ENCODE measurements around the gene RSRC1. TPM values are rescaled to one million over a fixed set of nuclear protein-coding genes. Genes with fewer than 3 reads are reported as not detected.
"Not testable (repeated sequence)": the region's sequence is repeated elsewhere in the genome, so short reads cannot be mapped to it uniquely, and the experiment has no call there.

Gene RSRC1
- total RNA-seq, 1 donor from 2014 or later = 46.9 TPM

DNA sequence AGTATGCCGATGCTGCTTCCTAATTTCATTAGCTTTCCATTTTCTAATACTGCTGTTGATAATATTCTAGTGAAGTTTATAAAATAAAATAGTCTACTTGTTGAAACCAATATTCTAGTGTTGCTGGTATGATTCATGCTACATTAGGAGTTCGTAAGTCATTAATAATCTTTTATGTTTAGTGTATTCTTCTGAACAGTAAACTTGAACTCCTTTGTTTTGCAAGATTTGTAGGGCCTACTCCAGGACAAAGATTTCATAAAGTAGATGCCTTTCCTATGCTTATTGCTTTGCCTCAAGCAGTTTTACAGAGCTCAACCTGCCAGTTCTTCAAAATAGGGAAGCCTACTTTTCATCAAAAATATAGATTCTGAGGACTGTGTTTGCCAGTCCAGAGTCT lies 111.5 kb downstream of the RSRC1 start:
- no peaks in the 10 kb centered on the region for H3K27me3 Mint-ChIP-seq (ENCODE audit: low read depth)
- peaks cover 3% of the 10 kb centered on the region for H3K36me3 Mint-ChIP-seq (ENCODE audit: low read depth)
- no peak overlapping the region for H3K4me3 Mint-ChIP-seq (ENCODE audit: low read depth)
- no peak overlapping the region for H3K27ac Mint-ChIP-seq
- intact Hi-C loops (cut with micrococcal nuclease) = no loop called here
- no peaks in the 10 kb centered on the region for H3K9me3 Mint-ChIP-seq
- no peak for DNase-seq (ENCODE audit: low spot score)
- H3K4me1 Mint-ChIP-seq (ENCODE audit: low read depth) = no peaks in the 10 kb centered on the region

DNA sequence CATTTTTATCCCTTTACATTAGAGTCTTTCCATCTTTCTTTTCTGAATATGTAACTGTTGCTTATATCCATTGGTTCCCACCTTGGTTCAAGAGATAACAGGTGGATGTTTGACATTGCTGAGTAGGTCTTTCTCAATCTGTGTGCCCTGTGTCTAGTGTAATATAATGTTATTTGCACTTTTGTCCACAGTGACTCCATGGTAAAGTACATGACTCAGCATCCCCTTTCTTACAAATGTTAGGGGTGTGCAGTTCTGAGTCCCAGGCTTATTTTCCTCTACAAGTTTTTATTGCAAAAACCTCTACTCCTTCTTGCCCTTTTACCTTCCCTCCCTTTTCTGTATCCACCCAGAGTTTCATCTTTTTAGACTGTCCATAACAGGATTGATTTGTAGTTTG lies 116.5 kb downstream of the RSRC1 start:
- intact Hi-C loops (cut with micrococcal nuclease) = no loop called here
- Mint-ChIP-seq H3K4me1 (ENCODE audit: low read depth) (no peaks in the 10 kb centered on the region), H3K4me3 (ENCODE audit: low read depth) (no peak overlapping the region), H3K27me3 (ENCODE audit: low read depth) (no peaks in the 10 kb centered on the region), H3K36me3 (ENCODE audit: low read depth) (no peaks in the 10 kb centered on the region), H3K27ac (no peak overlapping the region), H3K9me3 (no peaks in the 10 kb centered on the region)
- no peak for DNase-seq (ENCODE audit: low spot score)

DNA sequence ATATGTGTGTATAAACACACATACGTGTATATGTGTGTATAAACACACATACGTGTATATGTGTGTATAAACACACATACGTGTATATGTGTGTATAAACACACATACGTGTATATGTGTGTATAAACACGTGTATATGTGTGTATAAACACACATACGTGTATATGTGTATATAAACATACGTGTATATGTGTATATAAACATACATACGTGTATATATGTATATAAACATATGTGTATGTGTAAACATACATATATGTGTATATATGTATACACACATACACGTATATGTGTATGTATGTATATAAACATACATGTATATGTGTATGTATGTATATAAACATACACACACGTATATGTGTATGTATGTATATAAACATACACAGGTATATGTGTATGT lies 119.1 kb downstream of the RSRC1 start:
- H3K27ac Mint-ChIP-seq; intact Hi-C loops (cut with micrococcal nuclease); H3K9me3 Mint-ChIP-seq; H3K4me1 Mint-ChIP-seq (ENCODE audit: low read depth); H3K4me3 Mint-ChIP-seq (ENCODE audit: low read depth); H3K36me3 Mint-ChIP-seq (ENCODE audit: low read depth); H3K27me3 Mint-ChIP-seq (ENCODE audit: low read depth); DNase-seq (ENCODE audit: low spot score): not testable (repeated sequence)

DNA sequence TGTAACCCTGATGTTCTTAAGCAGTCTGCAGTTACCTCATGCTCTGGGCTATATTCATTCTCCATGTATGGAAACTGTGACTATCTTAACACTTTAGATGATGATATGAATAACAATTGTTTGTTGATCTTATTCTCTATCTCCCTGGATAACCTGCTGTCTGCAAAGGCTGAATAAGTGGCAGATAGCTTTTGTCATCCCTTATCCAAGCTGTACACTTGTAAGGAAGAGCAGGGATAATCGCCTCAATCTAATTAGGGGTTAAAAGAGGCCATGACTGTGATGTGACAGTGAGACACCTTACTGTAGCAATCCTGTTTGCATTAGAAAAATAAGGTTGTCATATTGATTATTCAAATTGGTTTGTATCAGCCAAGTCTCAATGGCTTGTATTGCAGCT lies 123.9 kb downstream of the RSRC1 start:
- H3K27ac Mint-ChIP-seq = no peak overlapping the region
- H3K36me3 Mint-ChIP-seq (ENCODE audit: low read depth) = peaks cover 16% of the 10 kb centered on the region
- intact Hi-C loops (cut with micrococcal nuclease) = no loop called here
- no peaks in the 10 kb centered on the region for H3K27me3 Mint-ChIP-seq (ENCODE audit: low read depth)
- H3K4me1 Mint-ChIP-seq (ENCODE audit: low read depth) = no peaks in the 10 kb centered on the region
- DNase-seq (ENCODE audit: low spot score) = no peak
- H3K4me3 Mint-ChIP-seq (ENCODE audit: low read depth) = no peak overlapping the region
- peaks cover 3% of the 10 kb centered on the region for H3K9me3 Mint-ChIP-seq

DNA sequence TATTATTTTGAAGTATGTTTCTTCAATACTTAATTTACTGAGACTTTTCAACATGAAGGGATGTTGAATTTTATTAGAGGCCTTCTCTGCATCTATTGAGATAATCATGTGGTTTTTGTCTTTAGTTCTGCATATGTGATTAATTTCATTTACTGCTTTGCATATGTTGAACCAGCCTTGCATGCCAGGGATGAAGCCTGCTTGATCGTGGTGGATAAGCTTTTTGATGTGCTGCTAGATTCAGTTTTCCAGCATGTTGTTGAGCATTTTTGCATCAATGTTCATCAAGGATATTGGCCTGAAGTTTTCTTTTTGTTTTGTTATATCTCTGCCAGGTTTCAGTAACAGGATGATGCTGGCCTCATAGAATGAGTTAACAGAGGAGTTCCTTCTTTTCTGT lies 134.4 kb downstream of the RSRC1 start:
- H3K4me3 Mint-ChIP-seq (ENCODE audit: low read depth) = no peak overlapping the region
- H3K4me1 Mint-ChIP-seq (ENCODE audit: low read depth) = peaks cover 3% of the 10 kb centered on the region
- peaks cover 8% of the 10 kb centered on the region for H3K36me3 Mint-ChIP-seq (ENCODE audit: low read depth)
- H3K9me3 Mint-ChIP-seq = peaks cover 7% of the 10 kb centered on the region
- no peak for DNase-seq (ENCODE audit: low spot score)
- H3K27ac Mint-ChIP-seq = no peak overlapping the region
- no peaks in the 10 kb centered on the region for H3K27me3 Mint-ChIP-seq (ENCODE audit: low read depth)
- intact Hi-C loops (cut with micrococcal nuclease) = no loop called here

DNA sequence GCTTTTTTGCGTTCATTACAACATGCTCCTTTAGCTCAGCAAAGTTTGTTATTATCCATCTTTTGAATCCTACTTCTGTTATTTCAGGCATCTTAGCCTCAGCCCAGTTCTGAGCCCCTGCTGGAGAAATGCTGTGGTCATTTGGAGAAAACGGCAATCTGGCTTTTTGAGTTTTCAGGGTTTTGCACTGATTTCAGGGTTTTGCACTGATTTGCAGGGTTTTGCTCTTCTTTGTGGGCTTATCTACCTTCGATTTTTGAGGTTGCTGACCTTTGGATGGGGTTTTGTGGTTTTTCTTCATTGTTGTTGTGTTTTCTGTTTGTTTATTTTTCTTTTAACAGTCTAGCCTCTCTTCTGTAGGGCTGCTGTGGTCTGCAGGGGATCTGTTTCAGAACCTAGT lies 137.4 kb downstream of the RSRC1 start:
- Mint-ChIP-seq H3K9me3 (peaks cover 12% of the 10 kb centered on the region), H3K27ac (no peak overlapping the region), H3K27me3 (ENCODE audit: low read depth) (no peaks in the 10 kb centered on the region), H3K36me3 (ENCODE audit: low read depth) (peaks cover 13% of the 10 kb centered on the region), H3K4me3 (ENCODE audit: low read depth) (no peak overlapping the region), H3K4me1 (ENCODE audit: low read depth) (no peaks in the 10 kb centered on the region)
- intact Hi-C loops (cut with micrococcal nuclease) = no loop called here
- DNase-seq (ENCODE audit: low spot score) = no peak

DNA sequence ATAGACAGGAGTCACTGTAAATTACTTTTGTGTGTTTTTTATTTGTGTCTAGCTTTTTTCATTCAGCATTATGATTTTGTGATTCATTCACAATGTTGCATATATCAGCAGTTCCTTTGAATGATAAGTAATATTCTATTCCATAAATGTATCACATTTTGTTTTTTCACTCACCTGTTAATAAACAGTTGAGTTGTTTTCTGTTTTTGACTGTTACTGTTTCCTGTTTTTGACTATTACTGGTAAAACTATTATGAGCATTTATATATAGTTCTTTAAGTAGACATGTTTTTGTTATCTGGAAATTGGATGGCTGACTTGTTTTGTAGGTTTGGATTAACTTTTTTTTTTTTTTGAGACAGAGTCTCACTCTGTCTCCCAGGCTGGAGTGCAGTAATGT lies 138.4 kb downstream of the RSRC1 start:
- H3K36me3 Mint-ChIP-seq (ENCODE audit: low read depth) = peaks cover 23% of the 10 kb centered on the region
- DNase-seq (ENCODE audit: low spot score) = no peak
- no peaks in the 10 kb centered on the region for H3K4me1 Mint-ChIP-seq (ENCODE audit: low read depth)
- H3K9me3 Mint-ChIP-seq = peaks cover 19% of the 10 kb centered on the region
- H3K27me3 Mint-ChIP-seq (ENCODE audit: low read depth) = no peaks in the 10 kb centered on the region
- H3K27ac Mint-ChIP-seq = no peak overlapping the region
- intact Hi-C loops (cut with micrococcal nuclease) = no loop called here
- no peak overlapping the region for H3K4me3 Mint-ChIP-seq (ENCODE audit: low read depth)

DNA sequence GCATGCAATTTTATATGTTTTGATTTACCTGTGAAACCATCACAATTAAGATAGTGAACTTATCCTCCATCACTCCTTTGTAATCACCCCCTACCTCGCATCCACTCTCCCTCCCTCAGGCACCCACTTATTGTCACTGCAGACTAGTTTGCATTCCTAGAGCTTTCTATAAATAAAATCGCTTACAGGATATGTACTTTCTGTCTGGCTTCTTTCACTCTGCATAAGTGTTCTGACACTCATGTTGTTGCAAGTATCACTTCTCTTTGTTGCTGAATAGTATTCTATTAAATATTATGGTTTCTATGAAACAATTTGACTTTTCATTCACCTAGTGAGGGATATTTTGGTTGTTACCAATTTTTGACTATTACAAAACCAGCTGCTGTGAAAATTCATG lies 139.3 kb downstream of the RSRC1 start:
- intact Hi-C loops (cut with micrococcal nuclease) = no loop called here
- Mint-ChIP-seq H3K4me1 (ENCODE audit: low read depth) (no peaks in the 10 kb centered on the region), H3K9me3 (peaks cover 21% of the 10 kb centered on the region), H3K27me3 (ENCODE audit: low read depth) (no peaks in the 10 kb centered on the region), H3K36me3 (ENCODE audit: low read depth) (peaks cover 25% of the 10 kb centered on the region), H3K4me3 (ENCODE audit: low read depth) (no peak overlapping the region), H3K27ac (no peak overlapping the region)
- no peak for DNase-seq (ENCODE audit: low spot score)

DNA sequence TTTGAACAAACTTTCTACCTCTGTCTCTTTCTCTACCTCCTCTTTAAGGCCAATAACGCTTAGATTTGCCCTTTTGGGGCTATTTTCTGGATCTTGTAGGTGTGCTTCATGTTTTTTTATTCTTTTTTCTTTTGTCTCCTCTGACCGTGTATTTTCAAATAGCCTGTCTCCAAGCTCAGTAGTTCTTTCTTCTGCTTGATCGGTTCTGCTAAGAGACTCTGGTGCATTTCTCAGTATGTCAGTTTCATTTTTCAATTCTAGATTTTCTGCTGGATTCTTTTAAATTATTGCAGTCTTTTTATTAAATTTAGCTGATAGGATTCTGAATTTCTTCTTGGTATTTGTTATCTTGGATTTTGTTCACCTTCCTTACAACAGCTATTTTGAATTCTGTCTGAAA lies 148.7 kb downstream of the RSRC1 start:
- peaks cover 9% of the 10 kb centered on the region for H3K36me3 Mint-ChIP-seq (ENCODE audit: low read depth)
- peaks cover 26% of the 10 kb centered on the region for H3K9me3 Mint-ChIP-seq
- H3K27ac Mint-ChIP-seq = no peak overlapping the region
- DNase-seq (ENCODE audit: low spot score) = no peak
- intact Hi-C loops (cut with micrococcal nuclease) = no loop called here
- no peaks in the 10 kb centered on the region for H3K27me3 Mint-ChIP-seq (ENCODE audit: low read depth)
- H3K4me3 Mint-ChIP-seq (ENCODE audit: low read depth) = no peak overlapping the region
- no peaks in the 10 kb centered on the region for H3K4me1 Mint-ChIP-seq (ENCODE audit: low read depth)

DNA sequence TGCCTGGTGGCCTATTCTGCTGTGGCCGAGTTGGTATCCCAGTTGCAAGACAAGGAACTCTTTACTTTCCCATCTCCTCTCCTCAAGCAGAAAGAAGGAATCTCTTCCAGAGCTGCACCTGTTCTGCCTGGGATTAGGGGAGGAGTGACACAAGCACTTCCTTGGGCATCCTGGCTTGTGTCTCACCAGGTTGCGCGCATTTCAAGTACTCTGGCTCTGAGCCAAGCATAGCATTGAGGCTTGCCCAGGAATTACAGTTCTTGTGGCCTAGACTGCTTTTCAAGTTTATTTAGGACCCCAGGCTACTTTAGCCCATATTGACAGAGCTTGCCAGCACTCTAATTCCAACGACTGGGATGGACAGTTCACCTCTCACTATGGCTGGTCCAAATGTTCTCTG lies 150.5 kb downstream of the RSRC1 start:
- DNase-seq (ENCODE audit: low spot score) = no peak
- H3K36me3 Mint-ChIP-seq (ENCODE audit: low read depth) = peaks cover 7% of the 10 kb centered on the region
- no peak overlapping the region for H3K4me3 Mint-ChIP-seq (ENCODE audit: low read depth)
- no peaks in the 10 kb centered on the region for H3K4me1 Mint-ChIP-seq (ENCODE audit: low read depth)
- H3K9me3 Mint-ChIP-seq = peaks cover 32% of the 10 kb centered on the region
- no peak overlapping the region for H3K27ac Mint-ChIP-seq
- H3K27me3 Mint-ChIP-seq (ENCODE audit: low read depth) = no peaks in the 10 kb centered on the region
- intact Hi-C loops (cut with micrococcal nuclease) = no loop called here

DNA sequence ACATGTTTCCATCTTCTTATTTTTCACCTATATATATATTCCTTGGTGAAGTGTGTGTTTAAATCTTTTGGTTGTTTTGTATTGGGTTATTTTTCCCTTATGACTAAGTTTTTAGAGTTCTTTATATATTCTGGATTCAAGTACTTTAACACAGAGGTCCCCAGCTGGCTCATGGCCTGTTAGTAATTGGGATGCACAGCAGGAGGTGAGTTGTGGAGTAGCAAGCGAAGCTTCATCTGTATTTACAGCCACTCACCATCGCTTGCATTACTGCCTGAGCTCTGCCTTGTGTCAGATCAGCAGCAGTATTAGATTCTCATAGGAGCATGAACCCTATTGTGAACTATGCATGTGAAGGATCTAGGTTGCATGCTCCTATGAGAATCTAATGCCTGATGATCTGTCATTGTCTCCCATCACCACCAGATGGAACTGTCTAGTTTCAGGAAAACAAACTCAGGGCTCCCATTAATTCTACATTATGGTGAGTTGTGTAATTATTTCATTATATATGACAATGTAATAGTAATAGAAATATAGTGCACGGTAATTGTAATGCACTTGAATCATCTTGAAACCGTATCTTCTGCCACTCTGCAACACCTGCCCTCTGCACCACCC lies 151.6 kb downstream of the RSRC1 start:
- no peak overlapping the region for H3K4me3 Mint-ChIP-seq (ENCODE audit: low read depth)
- no peak for DNase-seq (ENCODE audit: low spot score)
- H3K27me3 Mint-ChIP-seq (ENCODE audit: low read depth) = no peaks in the 10 kb centered on the region
- H3K4me1 Mint-ChIP-seq (ENCODE audit: low read depth) = no peaks in the 10 kb centered on the region
- H3K27ac Mint-ChIP-seq = no peak overlapping the region
- H3K9me3 Mint-ChIP-seq = peaks cover 22% of the 10 kb centered on the region
- intact Hi-C loops (cut with micrococcal nuclease) = no loop called here
- H3K36me3 Mint-ChIP-seq (ENCODE audit: low read depth) = no peaks in the 10 kb centered on the region

DNA sequence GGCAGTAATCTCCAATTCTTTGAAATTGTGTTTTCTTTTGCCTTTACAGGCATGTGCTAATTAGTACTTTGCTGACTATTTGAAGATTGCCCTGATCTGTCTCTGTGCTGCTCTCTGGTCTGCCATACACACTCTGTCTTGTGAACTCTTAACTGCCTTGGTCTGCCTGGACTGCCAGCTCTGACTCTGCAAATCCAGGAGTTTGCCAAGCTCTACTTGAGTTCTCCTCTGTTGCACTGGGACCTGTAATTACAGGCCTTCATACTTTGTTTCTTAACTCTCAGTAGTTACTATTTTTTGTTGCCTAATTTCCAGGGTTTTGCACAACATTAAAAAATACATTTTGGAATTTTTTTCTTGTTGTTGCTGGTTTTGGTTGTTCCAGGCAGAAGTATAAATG lies 155.0 kb downstream of the RSRC1 start:
- Mint-ChIP-seq H3K9me3 (peaks cover 31% of the 10 kb centered on the region), H3K27ac (no peak overlapping the region), H3K4me1 (ENCODE audit: low read depth) (no peaks in the 10 kb centered on the region), H3K4me3 (ENCODE audit: low read depth) (no peak overlapping the region), H3K36me3 (ENCODE audit: low read depth) (peaks cover 12% of the 10 kb centered on the region), H3K27me3 (ENCODE audit: low read depth) (no peaks in the 10 kb centered on the region)
- no peak for DNase-seq (ENCODE audit: low spot score)
- intact Hi-C loops (cut with micrococcal nuclease) = no loop called here

DNA sequence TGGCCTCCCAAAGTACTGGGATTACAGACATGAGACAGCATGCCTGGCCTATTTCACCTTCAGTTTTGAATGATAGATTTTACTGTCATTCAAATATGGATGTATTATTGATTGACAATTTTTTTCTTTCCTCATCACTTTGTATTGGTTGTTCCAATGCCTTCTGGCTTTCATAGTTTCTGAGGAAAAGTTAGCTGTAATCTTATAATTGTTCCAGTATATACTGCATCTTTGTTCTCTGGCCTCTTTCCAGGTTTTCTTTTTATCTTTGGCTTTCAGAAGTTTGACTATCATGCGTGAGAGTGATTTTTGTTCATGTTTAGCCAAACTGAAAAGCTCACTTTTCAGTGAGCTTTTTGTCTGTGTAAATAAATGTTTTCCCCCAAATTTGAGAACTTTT lies 157.1 kb downstream of the RSRC1 start:
- Mint-ChIP-seq H3K27me3 (ENCODE audit: low read depth) (no peaks in the 10 kb centered on the region), H3K4me1 (ENCODE audit: low read depth) (no peaks in the 10 kb centered on the region), H3K4me3 (ENCODE audit: low read depth) (no peak overlapping the region), H3K36me3 (ENCODE audit: low read depth) (peaks cover 13% of the 10 kb centered on the region), H3K9me3 (peaks cover 31% of the 10 kb centered on the region), H3K27ac (no peak overlapping the region)
- intact Hi-C loops (cut with micrococcal nuclease) = no loop called here
- no peak for DNase-seq (ENCODE audit: low spot score)

DNA sequence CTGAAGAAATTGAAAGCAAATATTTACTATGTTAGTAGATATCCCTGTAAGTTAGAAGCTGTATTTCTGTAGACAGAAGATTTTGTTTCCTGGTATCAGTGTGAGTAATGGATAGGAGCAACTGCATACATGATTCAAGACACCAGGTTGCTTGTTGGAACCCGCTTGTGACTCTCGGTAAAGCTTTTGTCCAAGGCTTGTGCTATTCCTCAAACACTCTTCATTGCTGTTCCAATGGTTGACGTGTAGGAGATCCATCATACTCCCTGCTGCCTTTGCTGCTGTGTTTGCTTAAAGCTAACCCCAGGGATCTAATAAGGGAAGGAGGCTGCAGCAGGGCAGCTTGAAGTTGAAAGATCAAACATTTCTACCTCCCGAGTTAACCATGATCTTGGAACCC lies 160.1 kb downstream of the RSRC1 start:
- Mint-ChIP-seq H3K4me3 (ENCODE audit: low read depth) (no peak overlapping the region), H3K27ac (no peak overlapping the region), H3K36me3 (ENCODE audit: low read depth) (peaks cover 15% of the 10 kb centered on the region), H3K9me3 (peaks cover 20% of the 10 kb centered on the region), H3K27me3 (ENCODE audit: low read depth) (no peaks in the 10 kb centered on the region), H3K4me1 (ENCODE audit: low read depth) (no peaks in the 10 kb centered on the region)
- intact Hi-C loops (cut with micrococcal nuclease) = no loop called here
- DNase-seq (ENCODE audit: low spot score) = no peak
